ENCODE data around the gene ATG10. TPM values are rescaled to one million over a fixed set of nuclear protein-coding genes. Genes with fewer than 3 reads are reported as not detected.
"Not testable (repeated sequence)": the region's sequence is repeated elsewhere in the genome, so short reads cannot be mapped to it uniquely, and the experiment has no call there.

Gene ATG10
- total RNA-seq, 1 donor from 2014 or later = 4.3 TPM

GRCh38 chr5:81994679-81995078, 22.9 kb downstream of the ATG10 start:
- peaks cover 22% of the 10 kb centered on the region for H3K36me3 Mint-ChIP-seq (ENCODE audit: low read depth, unreplicated experiment)
- Histone ChIP-seq H3K9ac (ENCODE audit: low read length) (no peak overlapping the region), H3K4me2 (ENCODE audit: low read length) (no peak overlapping the region), H3K36me3 (ENCODE audit: insufficient read depth, low read length) (peaks cover 3% of the 10 kb centered on the region), H3K9me3 (ENCODE audit: insufficient read depth, low read depth, low read length) (no peaks in the 10 kb centered on the region), H4K20me1 (ENCODE audit: insufficient read depth, low read length) (no peaks in the 10 kb centered on the region), H3K4me3 (ENCODE audit: insufficient read depth, low read depth, low read length) (no peak overlapping the region), H2AFZ (ENCODE audit: low read depth, low read length) (no peak overlapping the region), H3K79me2 (ENCODE audit: insufficient read depth, low read length) (no peaks in the 10 kb centered on the region), H3K4me1 (ENCODE audit: insufficient read depth, low read length) (no peaks in the 10 kb centered on the region), H3K27me3 (ENCODE audit: insufficient read depth, low read length) (no peaks in the 10 kb centered on the region), H3K27ac (ENCODE audit: low read depth, low read length) (no peak overlapping the region)
- H3K9me3 Mint-ChIP-seq (ENCODE audit: unreplicated experiment) = peaks cover 15% of the 10 kb centered on the region
- no peaks in the 10 kb centered on the region for H3K27me3 Mint-ChIP-seq (ENCODE audit: low read depth, unreplicated experiment)
- no peak for TF ChIP-seq CTCF (IDR thresholded peaks at IDR 0.05; ENCODE audit: insufficient read depth, low read depth, low read length)
- no peak for TF ChIP-seq EZH2 (IDR thresholded peaks at IDR 0.05; ENCODE audit: insufficient read depth, low read length)
- peaks cover 3% of the 10 kb centered on the region for H3K4me1 Mint-ChIP-seq (ENCODE audit: low read depth, unreplicated experiment)
- DNase-seq (ENCODE audit: low read depth) (peak; percentile 25), FAIRE-seq (no peak)
- H3K4me3 Mint-ChIP-seq (ENCODE audit: unreplicated experiment) = no peak overlapping the region
- H3K27ac Mint-ChIP-seq (ENCODE audit: unreplicated experiment) = no peak overlapping the region

- peaks cover 3% of the 10 kb centered on the region for H3K4me1 Mint-ChIP-seq (ENCODE audit: low read depth, unreplicated experiment)
- Histone ChIP-seq H3K27me3 (ENCODE audit: insufficient read depth, low read length) (no peaks in the 10 kb centered on the region), H3K4me3 (ENCODE audit: insufficient read depth, low read depth, low read length) (no peak overlapping the region), H3K36me3 (ENCODE audit: insufficient read depth, low read length) (peaks cover 3% of the 10 kb centered on the region), H2AFZ (ENCODE audit: low read depth, low read length) (no peak overlapping the region), H4K20me1 (ENCODE audit: insufficient read depth, low read length) (no peaks in the 10 kb centered on the region), H3K9me3 (ENCODE audit: insufficient read depth, low read depth, low read length) (no peaks in the 10 kb centered on the region), H3K4me2 (ENCODE audit: low read length) (no peak overlapping the region), H3K9ac (ENCODE audit: low read length) (no peak overlapping the region), H3K79me2 (ENCODE audit: insufficient read depth, low read length) (no peaks in the 10 kb centered on the region), H3K27ac (ENCODE audit: low read depth, low read length) (no peak overlapping the region), H3K4me1 (ENCODE audit: insufficient read depth, low read length) (no peaks in the 10 kb centered on the region)
- H3K9me3 Mint-ChIP-seq (ENCODE audit: unreplicated experiment) = peaks cover 19% of the 10 kb centered on the region
- H3K27ac Mint-ChIP-seq (ENCODE audit: unreplicated experiment) = no peak overlapping the region
- H3K4me3 Mint-ChIP-seq (ENCODE audit: unreplicated experiment) = no peak overlapping the region
- FAIRE-seq (no peak), DNase-seq (ENCODE audit: low read depth) (no peak)
- H3K36me3 Mint-ChIP-seq (ENCODE audit: low read depth, unreplicated experiment) = peaks cover 28% of the 10 kb centered on the region
- no peaks in the 10 kb centered on the region for H3K27me3 Mint-ChIP-seq (ENCODE audit: low read depth, unreplicated experiment)
- no peak for TF ChIP-seq CTCF (IDR thresholded peaks at IDR 0.05; ENCODE audit: insufficient read depth, low read depth, low read length)
- no peak for TF ChIP-seq EZH2 (IDR thresholded peaks at IDR 0.05; ENCODE audit: insufficient read depth, low read length)
Observed at GRCh38 chr5:81995407-81995806, 23.6 kb downstream of the ATG10 start.

- Mint-ChIP-seq H3K36me3 (ENCODE audit: low read depth, unreplicated experiment) (peaks cover 11% of the 10 kb centered on the region), H3K9me3 (ENCODE audit: unreplicated experiment) (peaks cover 5% of the 10 kb centered on the region), H3K4me1 (ENCODE audit: low read depth, unreplicated experiment) (no peaks in the 10 kb centered on the region), H3K27ac (ENCODE audit: unreplicated experiment) (no peak overlapping the region), H3K27me3 (ENCODE audit: low read depth, unreplicated experiment) (no peaks in the 10 kb centered on the region), H3K4me3 (ENCODE audit: unreplicated experiment) (no peak overlapping the region)
- peak; percentile 21 for DNase-seq (ENCODE audit: low read depth)
- Histone ChIP-seq H3K9me3 (ENCODE audit: insufficient read depth, low read depth, low read length) (no peaks in the 10 kb centered on the region), H3K79me2 (ENCODE audit: insufficient read depth, low read length) (no peaks in the 10 kb centered on the region), H3K36me3 (ENCODE audit: insufficient read depth, low read length) (no peaks in the 10 kb centered on the region), H2AFZ (ENCODE audit: low read depth, low read length) (no peak overlapping the region), H3K27ac (ENCODE audit: low read depth, low read length) (no peak overlapping the region), H3K27me3 (ENCODE audit: insufficient read depth, low read length) (no peaks in the 10 kb centered on the region), H3K4me3 (ENCODE audit: insufficient read depth, low read depth, low read length) (no peak overlapping the region), H3K9ac (ENCODE audit: low read length) (no peak overlapping the region), H3K4me2 (ENCODE audit: low read length) (no peak overlapping the region), H3K4me1 (ENCODE audit: insufficient read depth, low read length) (no peaks in the 10 kb centered on the region), H4K20me1 (ENCODE audit: insufficient read depth, low read length) (no peaks in the 10 kb centered on the region)
- no peak for TF ChIP-seq EZH2 (IDR thresholded peaks at IDR 0.05; ENCODE audit: insufficient read depth, low read length)
- no peak for TF ChIP-seq CTCF (IDR thresholded peaks at IDR 0.05; ENCODE audit: insufficient read depth, low read depth, low read length)
- FAIRE-seq = no peak
Observed at GRCh38 chr5:82004511-82004910, 32.7 kb downstream of the ATG10 start.

- H3K9ac ChIP-seq (ENCODE audit: low read length); FAIRE-seq; H3K36me3 Mint-ChIP-seq (ENCODE audit: low read depth, unreplicated experiment); H3K9me3 ChIP-seq (ENCODE audit: insufficient read depth, low read depth, low read length); H3K9me3 Mint-ChIP-seq (ENCODE audit: unreplicated experiment); H3K27me3 Mint-ChIP-seq (ENCODE audit: low read depth, unreplicated experiment); H3K4me3 ChIP-seq (ENCODE audit: insufficient read depth, low read depth, low read length); H4K20me1 ChIP-seq (ENCODE audit: insufficient read depth, low read length); H3K4me3 Mint-ChIP-seq (ENCODE audit: unreplicated experiment); H3K79me2 ChIP-seq (ENCODE audit: insufficient read depth, low read length); H3K27me3 ChIP-seq (ENCODE audit: insufficient read depth, low read length); H3K36me3 ChIP-seq (ENCODE audit: insufficient read depth, low read length); DNase-seq (ENCODE audit: low read depth); H3K27ac Mint-ChIP-seq (ENCODE audit: unreplicated experiment); H3K4me1 Mint-ChIP-seq (ENCODE audit: low read depth, unreplicated experiment); H3K4me1 ChIP-seq (ENCODE audit: insufficient read depth, low read length); H2AFZ ChIP-seq (ENCODE audit: low read depth, low read length); H3K4me2 ChIP-seq (ENCODE audit: low read length); H3K27ac ChIP-seq (ENCODE audit: low read depth, low read length): not testable (repeated sequence)
Observed at GRCh38 chr5:82009869-82010268, 38.0 kb downstream of the ATG10 start.

Data from astrocyte (in vitro differentiated cells and primary cell).